Endodermal cell (in vitro differentiated cells): Measurements from ENCODE around the gene SFXN1. TPM values are rescaled to one million over a fixed set of nuclear protein-coding genes. Genes with fewer than 3 reads are reported as not detected.
A peak's percentile ranks its signal among the peaks of the same experiment; 100 is the strongest.

Experiments used
- DNase-seq: peaks from one replicate; pipeline ENCODE4 v3.0.0-alpha.2; 2017
- H3K27ac ChIP-seq: 2 replicates; pipeline ENCODE4 v1.5.1; 2013; ENCODE audit warnings: mild to moderate bottlenecking, low read depth, low read length, moderate library complexity
- H3K27me3 ChIP-seq: 2 replicates; pipeline ENCODE4 v1.6.1; 2013; ENCODE audit warnings: mild to moderate bottlenecking, low read length, moderate library complexity; ENCODE audit not compliant: insufficient read depth, control insufficient read depth, poor library complexity, severe bottlenecking
- H3K36me3 ChIP-seq: 2 replicates; pipeline ENCODE4 v1.7.0; 2013; ENCODE audit warnings: mild to moderate bottlenecking, low read length, moderate library complexity; ENCODE audit not compliant: control insufficient read depth, insufficient read depth
- H3K4me1 ChIP-seq: one replicate; pipeline ENCODE4 v1.7.0; 2013; ENCODE audit warnings: low read length; ENCODE audit not compliant: control insufficient read depth, insufficient read depth
- H3K4me3 ChIP-seq: 2 replicates; pipeline ENCODE4 v1.5.1; 2013; ENCODE audit warnings: mild to moderate bottlenecking, low read length, moderate library complexity
- H3K9ac ChIP-seq: 2 replicates; pipeline ENCODE4 v1.6.1; 2013; ENCODE audit warnings: mild to moderate bottlenecking, low read length, moderate library complexity; ENCODE audit not compliant: poor library complexity, severe bottlenecking; ENCODE audit errors: extremely low read depth
- H3K9me3 ChIP-seq: 2 replicates; pipeline ENCODE4 v1.6.1; 2013; ENCODE audit warnings: mild to moderate bottlenecking, low read length, moderate library complexity; ENCODE audit not compliant: control insufficient read depth
- H3K27ac Mint-ChIP-seq: 2 replicates; pipeline ENCODE4 v1.8.0; 2020; ENCODE audit warnings: mixed read lengths
- H3K27me3 Mint-ChIP-seq: 2 replicates; pipeline ENCODE4 v1.8.0; 2021; ENCODE audit warnings: mild to moderate bottlenecking, mixed read lengths; ENCODE audit not compliant: insufficient read depth
- H3K36me3 Mint-ChIP-seq: 2 replicates; pipeline ENCODE4 v1.8.0; 2020; ENCODE audit warnings: low read depth, mixed read lengths
- H3K4me1 Mint-ChIP-seq: 2 replicates; pipeline ENCODE4 v1.8.0; 2020; ENCODE audit warnings: mixed read lengths
- H3K4me3 Mint-ChIP-seq: 2 replicates; pipeline ENCODE4 v1.8.0; 2020; ENCODE audit warnings: mild to moderate bottlenecking, moderate library complexity, mixed read lengths
- H3K9me3 Mint-ChIP-seq: 2 replicates; pipeline ENCODE4 v1.8.0; 2020; ENCODE audit warnings: mild to moderate bottlenecking, mixed read lengths
- WGBS, 2 experiments: methylation state at CpG; one replicate each; pipeline versions ENCODE4 v1.1.5 to v1.1.7; 2013; ENCODE audit warnings: missing lambda C conversion rate in 2 of 2, mixed read lengths in 1 of 2; ENCODE audit not compliant: insufficient coverage in 1 of 2, insufficient read length in 1 of 2; 5-methylcytosine and 5-hydroxymethylcytosine counted together
- total RNA-seq, 2 donors: library from RNA; stranded (reverse); fragmentation: NEBNext Ultra II Directional in 1 of 2; extraction: Animal tissue kit (Norgen Biotek cat#: 25700) in 1 of 2; gene quantifications; 2 replicates in 1 of 2; 3 replicates in 1 of 2; pipeline ENCODE4 v1.2.1, GENCODE V29; 2021
- TF ChIP-seq, protein P1 (sequence below): fragments of 200-600 bp; sonication (generic); conservative IDR thresholded peaks from 2 replicates; pipeline ENCODE4 v1.5.0; 2021; ENCODE audit warnings: antibody characterized with exemption, mild to moderate bottlenecking

The SFXN1 gene
- total RNA-seq, 2 donors from 2014 or later, result 122 to 154 TPM

DNA sequence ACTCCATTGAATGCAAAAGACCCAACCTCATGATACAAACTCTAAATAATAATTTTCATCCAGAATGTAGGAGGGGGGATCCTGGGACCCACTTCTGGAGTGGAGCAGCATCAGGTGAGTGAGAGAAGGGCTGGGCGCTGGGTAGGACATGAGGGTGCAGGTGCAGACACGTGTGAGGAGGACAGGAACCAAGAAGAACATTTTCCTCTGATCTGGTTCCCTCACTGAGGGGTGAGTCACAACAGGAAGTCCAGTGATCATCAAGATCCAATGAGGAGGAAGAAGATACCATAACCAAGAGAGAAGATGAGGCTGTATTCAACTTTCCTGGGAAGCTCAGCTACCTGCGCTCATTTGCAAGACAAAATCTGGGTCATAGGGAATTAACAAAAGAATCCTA lies 57.4 kb downstream of the SFXN1 start:
- Histone ChIP-seq H3K27ac (no peak overlapping the region), H3K9me3 (no peaks in the 10 kb centered on the region), H3K4me1 (no peaks in the 10 kb centered on the region), H3K4me3 (no peak overlapping the region), H3K27me3 (peaks cover 4% of the 10 kb centered on the region), H3K9ac (no peak overlapping the region), H3K36me3 (peaks cover 5% of the 10 kb centered on the region)
- TF ChIP-seq, protein P1, sequence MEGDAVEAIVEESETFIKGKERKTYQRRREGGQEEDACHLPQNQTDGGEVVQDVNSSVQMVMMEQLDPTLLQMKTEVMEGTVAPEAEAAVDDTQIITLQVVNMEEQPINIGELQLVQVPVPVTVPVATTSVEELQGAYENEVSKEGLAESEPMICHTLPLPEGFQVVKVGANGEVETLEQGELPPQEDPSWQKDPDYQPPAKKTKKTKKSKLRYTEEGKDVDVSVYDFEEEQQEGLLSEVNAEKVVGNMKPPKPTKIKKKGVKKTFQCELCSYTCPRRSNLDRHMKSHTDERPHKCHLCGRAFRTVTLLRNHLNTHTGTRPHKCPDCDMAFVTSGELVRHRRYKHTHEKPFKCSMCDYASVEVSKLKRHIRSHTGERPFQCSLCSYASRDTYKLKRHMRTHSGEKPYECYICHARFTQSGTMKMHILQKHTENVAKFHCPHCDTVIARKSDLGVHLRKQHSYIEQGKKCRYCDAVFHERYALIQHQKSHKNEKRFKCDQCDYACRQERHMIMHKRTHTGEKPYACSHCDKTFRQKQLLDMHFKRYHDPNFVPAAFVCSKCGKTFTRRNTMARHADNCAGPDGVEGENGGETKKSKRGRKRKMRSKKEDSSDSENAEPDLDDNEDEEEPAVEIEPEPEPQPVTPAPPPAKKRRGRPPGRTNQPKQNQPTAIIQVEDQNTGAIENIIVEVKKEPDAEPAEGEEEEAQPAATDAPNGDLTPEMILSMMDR, result no peak
- Mint-ChIP-seq H3K27me3 (peaks cover 10% of the 10 kb centered on the region), H3K36me3 (no peaks in the 10 kb centered on the region), H3K27ac (no peak overlapping the region), H3K4me1 (peaks cover 6% of the 10 kb centered on the region), H3K4me3 (no peak overlapping the region), H3K9me3 (no peaks in the 10 kb centered on the region)
- 71 to 83% methylated on average over 3 of the region's 3 CpGs for WGBS, 2 experiments
- DNase-seq, result no peak

DNA sequence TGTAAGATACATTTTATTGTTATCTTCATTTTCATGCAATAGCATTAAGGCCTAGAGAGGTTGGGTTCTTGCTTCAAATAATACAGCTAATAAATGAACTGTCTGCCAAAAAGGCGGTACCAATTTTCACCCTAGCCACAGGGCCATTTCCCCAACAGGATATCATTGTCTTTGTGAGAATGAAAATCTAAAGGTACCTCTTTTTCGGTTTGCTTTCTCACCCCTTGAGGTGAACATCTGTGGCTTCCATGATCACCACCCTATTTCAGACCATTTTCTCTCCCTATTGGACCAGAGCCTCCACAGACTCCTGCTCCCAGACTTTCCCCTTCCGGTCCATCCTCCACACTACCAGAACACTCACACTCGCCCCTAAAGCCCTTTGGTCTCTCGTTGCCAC lies 60.2 kb downstream of the SFXN1 start:
- TF ChIP-seq, protein P1, result no peak
- no peak overlapping the region for H3K9ac ChIP-seq

GRCh38 chr5:175539936-175540335 lies 61.6 kb downstream of the SFXN1 start:
- WGBS, 2 experiments, result 86% methylated on average over 2 of the region's 2 CpGs; no CpG with 5 or more reads in 1 of the 2 experiments
- Histone ChIP-seq H3K4me3 (no peak overlapping the region), H3K4me1 (peaks cover 5% of the 10 kb centered on the region), H3K27ac (no peak overlapping the region), H3K9ac (no peak overlapping the region), H3K36me3 (no peaks in the 10 kb centered on the region), H3K27me3 (peaks cover 14% of the 10 kb centered on the region), H3K9me3 (no peaks in the 10 kb centered on the region)
- DNase-seq, result no peak
- TF ChIP-seq, protein P1, result peak; percentile 58
- Mint-ChIP-seq H3K9me3 (no peaks in the 10 kb centered on the region), H3K4me3 (no peak overlapping the region), H3K36me3 (no peaks in the 10 kb centered on the region), H3K27me3 (peaks cover 10% of the 10 kb centered on the region), H3K4me1 (peaks cover 13% of the 10 kb centered on the region), H3K27ac (no peak overlapping the region)

More for the DNA sequence above, 60.2 kb downstream of the SFXN1 start:
- no peaks in the 10 kb centered on the region for H3K4me1 ChIP-seq
- no peaks in the 10 kb centered on the region for H3K36me3 ChIP-seq
- no peak overlapping the region for H3K27ac ChIP-seq
- peaks cover 18% of the 10 kb centered on the region for H3K27me3 ChIP-seq
- DNase-seq, result no peak
- Mint-ChIP-seq H3K4me1 (peaks cover 9% of the 10 kb centered on the region), H3K27ac (no peak overlapping the region), H3K27me3 (peaks cover 14% of the 10 kb centered on the region), H3K9me3 (no peaks in the 10 kb centered on the region), H3K36me3 (no peaks in the 10 kb centered on the region), H3K4me3 (no peak overlapping the region)
- 89 to 90% methylated on average over 4 to 5 of the region's 5 CpGs for WGBS, 2 experiments
- H3K9me3 ChIP-seq, result no peaks in the 10 kb centered on the region
- H3K4me3 ChIP-seq, result no peak overlapping the region
